GM19239 (cell line): ENCODE data around the gene BANF2.
"Not testable (repeated sequence)": the region's sequence is repeated elsewhere in the genome, so short reads cannot be mapped to it uniquely, and the experiment has no call there.

Source experiments
- DNase-seq: peaks from one replicate; pipeline ENCODE4 v3.0.0; 2011; ENCODE audit warnings: low spot score; ENCODE audit not compliant: insufficient read length
- FAIRE-seq: peaks from 2 replicates; lab custom pipeline; 2011; peaks lifted over from hg19 to GRCh38; lab: Jason Lieb, UNC

Gene BANF2

GRCh38 chr20:17699931-17700351 is at the start of gene BANF2:
BANF2 (plus strand) TSS chr20:17699966; CDS start chr20:17725026, 25,060 bp downstream.
- DNase-seq (no peak), FAIRE-seq (no peak)

DNA sequence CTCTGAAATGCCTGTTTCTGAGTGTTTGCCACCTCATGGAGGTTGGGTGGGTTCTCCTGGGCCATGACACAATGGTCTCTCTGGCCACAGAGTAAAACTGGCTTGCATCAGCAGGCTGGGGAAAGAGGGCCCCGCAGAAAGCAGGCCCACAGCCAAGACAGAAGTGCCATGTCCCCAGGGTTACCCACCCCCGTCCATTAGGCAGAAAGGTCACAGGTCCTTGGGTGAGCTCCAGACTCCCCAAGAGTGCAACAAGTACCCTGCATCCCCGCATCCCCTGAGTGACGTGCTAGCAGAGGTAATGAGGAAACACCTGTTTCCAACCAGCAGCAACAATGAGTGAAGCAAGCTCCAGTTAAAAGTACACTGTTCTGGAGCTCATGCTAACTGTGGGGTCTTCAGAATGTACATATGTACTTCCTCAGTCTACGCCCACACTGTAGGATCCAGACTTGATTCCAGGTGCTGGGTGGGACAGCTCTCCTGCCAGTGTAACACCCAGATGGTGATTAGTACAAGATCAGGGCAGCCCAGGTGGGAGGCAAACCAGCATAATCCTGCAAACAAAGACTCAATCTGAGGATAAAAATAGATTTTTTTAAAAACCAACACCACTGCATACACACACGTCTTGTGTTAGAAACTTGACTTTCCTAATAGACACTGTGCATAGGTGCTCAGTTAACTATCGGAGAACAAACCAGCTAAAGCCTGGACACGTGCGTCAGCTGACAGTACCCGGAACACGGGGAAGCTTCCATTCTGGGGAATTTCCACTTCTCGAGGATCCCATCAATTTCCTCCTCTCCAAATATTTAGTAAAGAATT is 49.3 kb upstream of the BANF2 start:
- DNase-seq (no peak), FAIRE-seq (no peak)

DNA sequence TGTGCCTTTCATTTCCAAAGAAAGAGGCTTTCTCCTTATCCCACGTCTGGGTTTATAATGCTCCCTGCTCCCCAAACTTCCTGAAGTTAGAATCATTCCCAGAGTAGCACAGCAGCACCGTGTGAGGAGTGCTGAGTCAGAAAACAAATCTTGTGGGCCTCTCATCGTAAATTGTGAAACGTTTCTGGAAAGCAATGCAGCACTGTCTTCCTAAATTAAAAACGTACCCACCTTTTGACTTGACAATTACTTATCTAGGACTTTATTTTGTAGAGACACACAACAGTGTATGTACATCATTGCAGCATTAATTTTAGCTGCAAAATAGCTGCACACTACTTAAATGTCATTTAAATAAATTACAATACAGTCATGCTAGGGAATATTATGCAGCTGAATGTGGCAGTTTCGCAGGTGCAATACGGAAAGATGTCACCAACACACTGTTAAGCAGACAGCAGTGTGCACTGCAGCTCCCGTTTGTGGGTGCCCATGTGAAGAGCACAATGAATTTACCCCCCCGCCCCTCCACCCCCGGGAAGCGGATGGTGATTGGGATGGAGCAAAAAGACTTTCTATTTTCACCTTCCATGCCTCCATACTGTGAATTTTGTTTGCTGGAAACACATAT is 48.5 kb upstream of the BANF2 start:
- DNase-seq (no peak), FAIRE-seq (no peak)

- FAIRE-seq, result no peak
- DNase-seq, result no peak
These were observed 47.9 kb upstream of the BANF2 start for GRCh38 chr20:17651760-17652388.

DNA sequence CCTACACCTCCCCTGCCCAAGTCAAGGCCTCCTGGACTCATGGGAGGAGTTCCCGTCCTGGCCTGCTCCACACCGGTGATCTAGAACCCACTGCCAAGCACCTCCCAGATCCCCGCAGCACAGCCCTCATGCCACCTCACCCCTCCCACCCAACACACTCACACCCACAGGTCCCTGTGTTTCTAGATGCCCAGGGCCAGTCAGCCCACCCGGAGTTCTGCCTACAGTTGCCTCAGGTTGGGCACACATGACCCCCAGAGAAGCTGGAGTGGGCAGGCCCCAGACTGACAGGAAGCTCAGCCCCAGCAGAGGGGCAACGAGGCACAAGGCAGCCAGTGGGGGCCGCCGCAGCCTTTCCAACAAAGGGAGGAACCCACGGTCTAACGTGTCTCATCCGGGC is 47.4 kb upstream of the BANF2 start:
- FAIRE-seq (no peak), DNase-seq (no peak)

GRCh38 chr20:17653835-17654648 is 45.7 kb upstream of the BANF2 start:
- no peak for FAIRE-seq
- DNase-seq, result no peak

DNA sequence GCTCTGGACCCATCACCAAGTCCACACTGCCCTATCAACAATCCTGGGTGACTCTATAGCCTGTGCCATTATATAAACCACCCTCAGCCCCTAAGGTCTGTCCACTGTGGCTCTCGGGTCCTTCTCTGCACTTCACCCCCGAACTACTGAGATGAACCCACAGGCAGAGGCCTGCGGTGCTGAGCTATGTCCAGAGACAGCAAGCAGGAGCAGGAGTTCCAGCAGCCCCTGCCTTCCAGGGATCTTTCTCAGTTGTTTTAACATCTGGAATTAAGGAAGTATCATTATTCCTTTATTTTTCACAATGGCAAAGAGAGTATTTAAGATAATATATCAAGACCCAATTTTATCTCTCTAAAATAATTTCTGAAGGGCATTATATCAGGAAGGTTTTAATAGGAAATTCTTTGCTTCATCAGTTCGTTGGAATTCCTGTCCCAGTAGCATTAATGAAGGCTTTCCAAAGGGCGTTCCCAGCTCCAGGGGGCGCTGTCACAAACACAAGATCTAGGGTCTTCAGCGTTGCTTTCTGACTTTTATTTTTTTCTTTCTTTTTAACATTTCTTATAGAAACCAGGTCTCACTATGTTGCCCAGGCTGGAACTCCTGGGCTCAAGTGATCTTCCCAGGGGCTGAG is 45.0 kb upstream of the BANF2 start:
- no peak for FAIRE-seq

GRCh38 chr20:17655286-17655651 is 44.5 kb upstream of the BANF2 start:
- FAIRE-seq, result no peak

More for the DNA sequence above, 45.0 kb upstream of the BANF2 start:
- DNase-seq, result no peak

DNA sequence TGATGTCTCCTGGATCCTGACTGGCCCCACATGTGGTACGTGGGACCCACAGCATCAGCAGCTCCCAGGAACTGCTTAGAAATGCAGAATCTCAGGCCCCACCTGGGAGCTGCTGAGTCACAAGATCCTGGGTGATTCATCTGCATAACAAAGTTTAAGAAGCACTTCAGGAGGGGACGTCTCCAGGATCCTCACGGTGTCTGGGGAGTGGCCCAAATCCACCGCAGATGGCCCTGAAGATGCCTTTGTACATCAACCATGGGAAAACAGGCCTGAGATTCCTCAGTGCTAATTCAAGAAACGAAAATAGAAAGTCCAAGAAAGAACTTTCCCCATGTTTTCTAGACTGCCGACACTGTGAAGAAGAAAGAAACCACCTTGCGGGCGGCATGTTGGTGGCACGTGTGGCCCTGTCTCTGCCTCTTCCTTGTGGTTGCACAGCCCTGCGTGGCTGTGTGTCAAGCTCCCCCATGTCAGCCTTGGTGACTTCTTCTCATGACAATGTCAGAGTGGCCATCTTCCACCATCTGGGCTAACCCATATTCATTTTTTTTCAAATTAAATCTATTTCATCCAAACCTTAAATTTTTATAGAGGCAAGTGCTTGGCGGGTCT is 43.8 kb upstream of the BANF2 start:
- DNase-seq, result no peak
- FAIRE-seq, result no peak

More at GRCh38 chr20:17655286-17655651, 44.5 kb upstream of the BANF2 start:
- no peak for DNase-seq

GRCh38 chr20:17657079-17657825 is 42.5 kb upstream of the BANF2 start:
- no peak for DNase-seq
- FAIRE-seq, result no peak

DNA sequence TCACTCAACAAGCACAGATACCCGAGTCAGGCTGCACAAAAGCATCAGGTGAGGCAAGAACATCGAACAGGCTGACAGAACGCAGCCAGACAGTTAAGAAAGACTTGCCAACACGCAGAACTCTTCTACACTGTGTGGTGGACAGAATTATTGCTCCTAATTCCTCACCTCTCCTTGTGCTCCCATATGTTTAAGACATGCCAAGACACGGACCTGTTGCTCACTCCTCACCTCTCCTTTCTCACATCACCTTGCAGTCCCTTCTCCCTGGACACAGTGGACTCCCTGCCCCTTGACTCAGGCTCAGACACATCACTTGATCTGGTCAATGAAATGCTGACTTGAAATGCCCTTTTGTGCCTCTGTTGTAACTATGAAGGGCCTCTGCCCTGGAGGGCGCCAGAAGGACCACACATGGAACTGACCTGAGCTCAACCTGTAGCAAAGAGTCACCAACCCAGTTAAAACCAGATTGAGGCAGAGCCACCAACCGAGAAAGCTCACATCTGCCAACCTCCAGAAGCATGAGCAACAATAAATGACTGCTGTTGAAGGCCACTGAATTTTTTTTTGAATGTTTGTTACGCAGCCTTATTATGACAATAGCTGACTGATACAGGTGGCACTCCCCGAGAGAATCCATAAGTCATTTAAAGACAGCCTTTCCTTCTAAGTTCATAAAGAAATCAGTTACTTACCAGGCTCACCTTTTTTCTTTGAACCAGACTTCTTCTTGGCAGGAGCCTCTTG is 41.7 kb upstream of the BANF2 start:
- FAIRE-seq (no peak), DNase-seq (no peak)

DNA sequence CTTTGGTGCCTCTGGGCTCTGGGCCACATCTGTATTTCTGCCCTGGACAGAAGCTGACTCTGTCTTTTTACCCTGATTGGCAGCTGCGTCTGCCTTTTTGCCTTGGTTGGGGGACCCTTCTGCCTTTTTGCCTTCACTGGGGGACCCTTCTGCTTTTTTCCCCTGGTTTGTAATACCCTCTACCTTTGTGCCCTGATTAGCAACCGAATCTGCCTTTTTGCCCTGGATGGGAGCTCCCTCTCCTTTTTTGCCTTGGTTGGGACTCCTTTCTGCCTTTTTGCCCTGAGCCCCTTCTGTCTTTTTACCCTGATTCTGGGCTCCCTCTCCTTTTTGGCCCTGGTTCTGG is 41.1 kb upstream of the BANF2 start:
- FAIRE-seq (no peak), DNase-seq (no peak)

GRCh38 chr20:17659344-17659743 is 40.4 kb upstream of the BANF2 start:
- DNase-seq, FAIRE-seq: not testable (repeated sequence)

DNA sequence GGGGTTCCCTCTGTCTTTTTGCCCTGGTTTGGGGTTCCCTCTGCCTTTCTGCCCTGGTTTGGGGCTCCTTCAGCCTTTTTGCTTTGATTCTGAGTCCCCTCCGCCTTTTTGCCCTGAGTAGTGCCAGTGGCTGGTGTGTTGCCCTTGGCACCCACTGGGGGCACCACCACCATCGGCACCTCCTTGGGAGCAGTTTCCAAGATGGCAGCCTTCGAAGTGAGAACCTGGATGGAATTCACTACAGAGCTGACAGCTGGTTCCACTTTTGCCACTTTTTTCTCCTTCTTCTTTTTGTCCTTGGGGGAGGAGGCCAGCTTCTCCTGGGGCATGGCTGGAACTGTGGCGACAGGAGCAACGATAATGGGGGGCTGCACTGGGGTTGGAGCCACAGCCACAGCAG is 40.0 kb upstream of the BANF2 start:
- no peak for FAIRE-seq
- no peak for DNase-seq

DNA sequence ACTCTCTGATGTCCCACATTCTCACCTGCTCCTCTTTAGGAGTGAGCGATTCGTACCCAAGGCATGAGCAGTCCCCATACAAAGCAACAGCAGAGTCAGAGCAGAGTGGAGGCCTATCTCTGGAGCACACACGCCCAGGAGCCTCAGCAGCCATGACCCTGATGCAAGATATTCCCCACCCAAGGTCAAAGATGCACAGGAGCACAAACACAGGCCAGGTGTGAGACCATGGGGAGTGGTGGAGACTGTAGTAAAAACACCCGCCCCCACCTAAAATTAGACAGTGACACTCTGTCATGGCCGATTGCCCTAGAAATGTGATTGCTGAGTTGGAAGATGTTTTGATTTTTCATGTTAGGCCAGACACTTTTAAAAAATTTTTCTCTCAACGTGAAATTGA is 39.1 kb upstream of the BANF2 start:
- FAIRE-seq, result no peak
- no peak for DNase-seq

GRCh38 chr20:17661121-17661744 is 38.5 kb upstream of the BANF2 start:
- DNase-seq (no peak), FAIRE-seq (no peak)

DNA sequence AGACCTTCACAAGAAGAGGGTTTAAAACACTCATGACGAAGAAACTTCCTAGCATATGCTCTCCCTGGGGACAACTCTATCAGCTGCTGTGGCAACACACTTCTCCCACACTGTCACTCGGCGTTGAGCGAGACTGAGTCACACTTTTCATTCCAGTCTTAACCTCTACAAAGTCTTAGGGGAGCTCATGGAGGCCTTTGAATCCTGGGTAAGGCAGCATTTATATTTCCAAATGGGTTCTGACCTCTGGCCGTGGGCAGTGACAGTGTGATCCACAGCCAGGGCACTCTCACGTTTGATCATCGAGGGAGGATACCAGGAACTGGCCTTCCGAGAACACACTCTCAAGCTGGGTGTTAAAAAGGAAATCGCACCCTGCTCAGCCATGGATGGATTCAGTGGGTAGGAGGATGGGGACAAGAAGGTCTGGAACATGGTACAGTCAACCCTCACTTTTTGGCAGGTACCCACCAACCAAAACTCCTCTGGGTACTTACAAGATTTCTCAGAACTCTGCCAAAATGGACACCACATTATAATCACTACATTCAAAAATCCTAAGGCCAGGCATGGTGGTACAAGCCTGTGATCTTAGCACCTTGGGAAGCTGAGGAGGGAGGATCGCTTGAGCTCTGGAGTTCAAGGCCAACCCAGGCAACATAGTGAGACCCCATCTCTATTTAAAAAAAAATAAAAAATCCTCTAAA is 37.3 kb upstream of the BANF2 start:
- DNase-seq (no peak), FAIRE-seq (no peak)
